A549 (cell line): ENCODE results near the gene INKA1. TPM values are rescaled to one million over a fixed set of nuclear protein-coding genes. Genes with fewer than 3 reads are reported as not detected.
"Not testable (repeated sequence)": the region's sequence is repeated elsewhere in the genome, so short reads cannot be mapped to it uniquely, and the experiment has no call there.

ENCODE experiments used
- ATAC-seq, 2 experiments: fragments of 200-7000 bp in 1 of 2; fragments of >200 bp in 1 of 2; cut with Nextera tagmentation in 1 of 2; cut with Tn5 transposase in 1 of 2; 3 replicates each; pipeline versions ENCODE4 v1.8.0 to v1.9.1; 2018 to 2020; ENCODE audit warnings: mild to moderate bottlenecking in 1 of 2, moderate library complexity in 1 of 2
- CTCF ChIA-PET: fragments of 300-600 bp; sonication (Branson Sonifier 250); formaldehyde crosslinking; extraction: SDS; loops from one replicate; lab custom pipeline; 2021; ENCODE audit warnings: antibody characterized with exemption, inconsistent platforms; lab: Yijun Ruan, JAX
- POLR2A ChIA-PET: fragments of 350-600 bp; formaldehyde crosslinking; extraction: SDS; loops from one replicate; lab custom pipeline; 2021; ENCODE audit warnings: antibody characterized with exemption, inconsistent platforms; lab: Yijun Ruan, JAX
- DNase-seq, 2 experiments: peaks; one replicate each; pipeline versions ENCODE4 v3.0.0 to v3.0.0-alpha.2; 2011 to 2016; ENCODE audit warnings: low read depth in 1 of 2, low spot score in 1 of 2
- FAIRE-seq: peaks from 2 replicates; lab custom pipeline; 2011; peaks lifted over from hg19 to GRCh38; lab: Jason Lieb, UNC
- H3K27ac ChIP-seq, 2 experiments: fragments of >200 bp; sonication (Bioruptor Twin); formaldehyde crosslinking; 3 replicates each; pipeline ENCODE4 v1.5.1; 2016 to 2017
- H3K4me1 ChIP-seq: fragments of >200 bp; sonication (Bioruptor Twin); formaldehyde crosslinking; 3 replicates; pipeline ENCODE4 v1.6.1; 2016
- H3K4me2 ChIP-seq: fragments of >200 bp; sonication (Bioruptor Twin); formaldehyde crosslinking; 3 replicates; pipeline ENCODE4 v1.6.1; 2016
- H3K4me3 ChIP-seq: fragments of >200 bp; sonication (Bioruptor Twin); formaldehyde crosslinking; 3 replicates; pipeline ENCODE4 v1.5.1; 2016
- H3K9me3 ChIP-seq: fragments of >200 bp; sonication (Bioruptor Twin); formaldehyde crosslinking; 3 replicates; pipeline ENCODE4 v1.6.1; 2016
- CHD2 ChIP-seq: fragments of 150-350 bp; IDR thresholded peaks from 2 replicates; pipeline ENCODE4 v1.6.1; 2014; ENCODE audit warnings: low read length; ENCODE audit not compliant: partially characterized antibody
- CTCF ChIP-seq: fragments of >200 bp; sonication (Bioruptor Twin); formaldehyde crosslinking; IDR thresholded peaks from 3 replicates; pipeline ENCODE4 v1.5.1; 2016
- EHF ChIP-seq: fragments of 250-450 bp; sonication (Bioruptor Pico); IDR thresholded peaks from 2 replicates; pipeline ENCODE4 v1.5.0; 2020; ENCODE audit warnings: mild to moderate bottlenecking
- EP300 ChIP-seq, 2 experiments: fragments of >200 bp; sonication (Bioruptor Twin); formaldehyde crosslinking; IDR thresholded peaks; 2 replicates in 1 of 2; 3 replicates in 1 of 2; pipeline ENCODE4 v1.6.1; 2016 to 2017
- HDAC2 ChIP-seq: fragments of 200-600 bp; sonication (generic); IDR thresholded peaks from 2 replicates; pipeline ENCODE4 v1.6.1; 2016
- HES2 ChIP-seq: fragments of >200 bp; sonication (Bioruptor Twin); formaldehyde crosslinking; IDR thresholded peaks from 2 replicates; pipeline ENCODE4 v1.6.1; 2016
- HOXA7 ChIP-seq: fragments of 250-450 bp; sonication (Bioruptor Pico); IDR thresholded peaks from 2 replicates; pipeline ENCODE4 v1.5.0; 2020; ENCODE audit warnings: mild to moderate bottlenecking, moderate library complexity
- HOXB13 ChIP-seq: fragments of 250-450 bp; sonication (Bioruptor Pico); IDR thresholded peaks from 2 replicates; pipeline ENCODE4 v1.5.0; 2020; ENCODE audit warnings: low read depth, mild to moderate bottlenecking, moderate library complexity
- JUN ChIP-seq, 2 experiments: fragments of >200 bp; sonication (Bioruptor Twin); formaldehyde crosslinking; IDR thresholded peaks; 2 replicates in 1 of 2; 3 replicates in 1 of 2; pipeline ENCODE4 v1.6.1; 2016 to 2017
- KDM5A ChIP-seq: fragments of 200-600 bp; sonication (generic); IDR thresholded peaks from 2 replicates; pipeline ENCODE4 v1.6.1; 2016; ENCODE audit warnings: antibody characterized with exemption, mild to moderate bottlenecking
- MAX ChIP-seq: IDR thresholded peaks from 2 replicates; pipeline ENCODE4 v1.6.1; 2012
- NFE2L2 ChIP-seq: fragments of 150-350 bp; conservative IDR thresholded peaks from 2 replicates; pipeline ENCODE4 v1.6.1; 2014; ENCODE audit warnings: low read length
- PHF8 ChIP-seq: fragments of 200-600 bp; sonication (generic); IDR thresholded peaks from 2 replicates; pipeline ENCODE4 v1.6.1; 2016; ENCODE audit warnings: low read depth, mild to moderate bottlenecking, antibody characterized with exemption, moderate library complexity, borderline replicate concordance
- RAD21 ChIP-seq, 2 experiments: fragments of >200 bp in 1 of 2; sonication (Bioruptor Twin) in 1 of 2; formaldehyde crosslinking in 1 of 2; IDR thresholded peaks in 1 of 2; conservative IDR thresholded peaks in 1 of 2; 2 replicates in 1 of 2; 3 replicates in 1 of 2; pipeline ENCODE4 v1.6.1; 2012 to 2018; ENCODE audit warnings: inconsistent platforms in 1 of 2
- RARB ChIP-seq: fragments of 250-450 bp; sonication (Bioruptor Pico); IDR thresholded peaks from 2 replicates; pipeline ENCODE4 v1.8.0; 2021; ENCODE audit warnings: mild to moderate bottlenecking, moderate library complexity
- REST ChIP-seq: fragments of 200-600 bp; sonication (generic); IDR thresholded peaks from 2 replicates; pipeline ENCODE4 v1.6.1; 2016; ENCODE audit warnings: antibody characterized with exemption, mild to moderate bottlenecking, moderate library complexity
- USF2 ChIP-seq: fragments of 450-650 bp; IDR thresholded peaks from 2 replicates; pipeline ENCODE4 v1.6.1; 2014; ENCODE audit warnings: antibody characterized with exemption
- ZFP36 ChIP-seq: fragments of 450-650 bp; IDR thresholded peaks from 2 replicates; pipeline ENCODE4 v1.6.1; 2014; ENCODE audit warnings: borderline replicate concordance; ENCODE audit not compliant: partially characterized antibody
- WGBS: methylation state at CpG from one replicate; pipeline ENCODE4 v1.1.6; 2017; ENCODE audit errors: missing lambda C conversion rate; 5-methylcytosine and 5-hydroxymethylcytosine counted together
- polyA plus RNA-seq, 4 experiments: library from polyadenylated mRNA; depleted of rRNA in 3 of 4; stranded (reverse); fragments of >200 nt; fragmentation: RNase III in 1 of 4; extraction: RNeasy Plus Mini Kit Qiagen cat#74134 plus additional on column Dnase treatment in 1 of 4; gene quantifications; 2 replicates in 3 of 4; 3 replicates in 1 of 4; pipeline ENCODE4 v1.2.3, GENCODE V29; 2011 to 2017

Gene INKA1
- polyA plus RNA-seq, 2 of the 4 experiments (the other 2 are of a cell fraction), result 0.39 to 0.74 TPM

GRCh38 chr3:49781415-49782199 lies 21.5 kb upstream of the INKA1 start (continued):
- TF ChIP-seq HES2, result no peak
- TF ChIP-seq PHF8, result no peak
- TF ChIP-seq, all 56 proteins: peak for 0

GRCh38 chr3:49782277-49782676 lies 20.8 kb upstream of the INKA1 start:
- H3K4me3 ChIP-seq, FAIRE-seq, H3K27ac ChIP-seq, H3K4me2 ChIP-seq, H3K9me3 ChIP-seq, ATAC-seq, DNase-seq, POLR2A ChIA-PET: not testable (repeated sequence)
- CTCF ChIA-PET, result interaction anchor here (0.6 kb wide), 1 partner anchor 155 kb away, joined by 3 read pairs; no protein-coding TSS in a partner anchor
- 97% methylated on average over 4 of the region's 9 CpGs for WGBS
- H3K4me1 ChIP-seq, result peaks cover 11% of the 10 kb centered on the region

- Histone ChIP-seq H3K9me3 (no peaks in the 10 kb centered on the region), H3K27ac (peak overlapping the region; percentile 80 to 95), H3K4me2 (peak overlapping the region; percentile 97), H3K4me3 (peak overlapping the region; percentile 82), H3K4me1 (peaks cover 11% of the 10 kb centered on the region)
- ChIA-PET CTCF (interaction anchor here (0.7 to 1.7 kb wide), 3 partner anchors 13 to 53 kb away, joined by 3 read pairs; partner anchors contain the start of gene CDHR4), POLR2A (interaction anchor here (0.6 to 1.4 kb wide), 5 partner anchors 14 to 306 kb away, joined by 3 to 12 read pairs (median 3); partner anchors contain the start of genes CDHR4 and INKA1)
- TF ChIP-seq HDAC2 (no peak), NFE2L2 (no peak), JUN (IDR thresholded peaks at IDR 0.05) (no peak), RARB (CRISPR knock-in tag) (no peak), EP300 (IDR thresholded peaks at IDR 0.05) (no peak), KDM5A (0 out of 2 replicates have a peak, but pooled peaks have one; percentile 24), HOXA7 (CRISPR knock-in tag) (no peak)
- peak; percentile 64 to 72 for ATAC-seq
- no peak for DNase-seq
- FAIRE-seq, result no peak
- 18% methylated on average over 21 of the region's 50 CpGs for WGBS
These were observed 17.3 kb upstream of the INKA1 start for GRCh38 chr3:49785565-49786356.

GRCh38 chr3:49786357-49787181 lies 16.5 kb upstream of the INKA1 start, which contains the start of gene IP6K1:
IP6K1 (minus strand) TSS chr3:49786542; CDS start chr3:49748040, 38,502 bp downstream.
- ATAC-seq (peak; percentile 98 to 99), DNase-seq (peak; percentile 98 to 99), FAIRE-seq (peak; percentile 85)
- CTCF ChIA-PET, result interaction anchor here (0.6 to 2.0 kb wide), 5 partner anchors 13 to 53 kb away, joined by 3 to 11 read pairs (median 3); partner anchors contain the start of genes CDHR4 and INKA1
- Histone ChIP-seq H3K4me2 (peak within 1 kb of the TSS; percentile 97), H3K4me3 (peak within 1 kb of the TSS; percentile 82), H3K4me1 (peaks cover 11% of the 10 kb centered on the region), H3K27ac (peak within 1 kb of the TSS; percentile 87 to 95), H3K9me3 (no peaks in the 10 kb centered on the region)
- POLR2A ChIA-PET, result interaction anchor here (0.6 to 1.4 kb wide), 5 partner anchors 13 to 306 kb away, joined by 3 to 12 read pairs (median 3); partner anchors contain the start of genes CDHR4 and INKA1
- WGBS, result 19% methylated on average over 14 of the region's 55 CpGs
- peak; percentile 98 for TF ChIP-seq USF2
- peak in 1 of 2 experiments; percentile 45; a peak in 3 of 5 replicates for TF ChIP-seq JUN (IDR thresholded peaks at IDR 0.05)
- no peak for TF ChIP-seq RARB (CRISPR knock-in tag)
- no peak for TF ChIP-seq EHF
- TF ChIP-seq CHD2, result no peak
- TF ChIP-seq RAD21 (conservative IDR thresholded peaks at IDR 0.05 in 1 of 2, IDR thresholded peaks at IDR 0.05 in 1 of 2), result no peak
- TF ChIP-seq CTCF, result no peak
- TF ChIP-seq HOXB13 (CRISPR knock-in tag), result peak; percentile 64; the same call in 1 of the 2 replicates
- no peak for TF ChIP-seq REST
- TF ChIP-seq MAX, result peak; percentile 84
- TF ChIP-seq ZFP36, result no peak
